Measurements from ENCODE around the gene ADNP.

DNA sequence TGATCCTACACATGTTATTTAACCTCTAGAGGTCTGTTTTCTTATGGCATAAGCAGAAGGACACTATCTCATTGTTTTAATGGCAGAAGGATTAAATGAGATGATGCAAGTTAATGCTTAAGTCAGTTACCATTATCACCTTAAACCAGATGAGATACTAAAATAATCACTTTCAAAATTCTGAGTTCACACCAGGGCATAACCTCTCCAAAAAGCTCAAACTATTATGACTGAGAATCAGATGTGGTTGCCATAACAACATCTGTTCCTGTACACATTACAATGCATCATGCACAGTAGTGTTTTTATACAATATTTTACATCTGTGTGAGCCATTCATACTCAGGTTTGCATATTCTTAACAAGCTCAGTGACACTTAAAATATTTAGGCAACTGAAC, 10.2 kb downstream of the ADNP start:
- TF ChIP-seq, protein P1, sequence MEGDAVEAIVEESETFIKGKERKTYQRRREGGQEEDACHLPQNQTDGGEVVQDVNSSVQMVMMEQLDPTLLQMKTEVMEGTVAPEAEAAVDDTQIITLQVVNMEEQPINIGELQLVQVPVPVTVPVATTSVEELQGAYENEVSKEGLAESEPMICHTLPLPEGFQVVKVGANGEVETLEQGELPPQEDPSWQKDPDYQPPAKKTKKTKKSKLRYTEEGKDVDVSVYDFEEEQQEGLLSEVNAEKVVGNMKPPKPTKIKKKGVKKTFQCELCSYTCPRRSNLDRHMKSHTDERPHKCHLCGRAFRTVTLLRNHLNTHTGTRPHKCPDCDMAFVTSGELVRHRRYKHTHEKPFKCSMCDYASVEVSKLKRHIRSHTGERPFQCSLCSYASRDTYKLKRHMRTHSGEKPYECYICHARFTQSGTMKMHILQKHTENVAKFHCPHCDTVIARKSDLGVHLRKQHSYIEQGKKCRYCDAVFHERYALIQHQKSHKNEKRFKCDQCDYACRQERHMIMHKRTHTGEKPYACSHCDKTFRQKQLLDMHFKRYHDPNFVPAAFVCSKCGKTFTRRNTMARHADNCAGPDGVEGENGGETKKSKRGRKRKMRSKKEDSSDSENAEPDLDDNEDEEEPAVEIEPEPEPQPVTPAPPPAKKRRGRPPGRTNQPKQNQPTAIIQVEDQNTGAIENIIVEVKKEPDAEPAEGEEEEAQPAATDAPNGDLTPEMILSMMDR (conservative IDR thresholded peaks at IDR 0.05; ENCODE audit: low read length) = no peak
- no peak for TF ChIP-seq EZH2phosphoT487 (IDR thresholded peaks at IDR 0.05; ENCODE audit: borderline replicate concordance, low read depth, low read length)
